Activated CD8-positive, alpha-beta T cell treated with anti-CD3 and anti-CD28 coated beads for 36 hours (primary cell): Measurements from ENCODE around the gene VWDE. TPM values are rescaled to one million over a fixed set of nuclear protein-coding genes. Genes with fewer than 3 reads are reported as not detected.

ENCODE experiments used
- ATAC-seq: fragments of 200-7000 bp; cut with Tn5 transposase; one replicate; pipeline ENCODE4 v1.10.0; 2021; ENCODE audit warnings: mild to moderate bottlenecking, moderate library complexity
- CTCF ChIA-PET: fragments of 350-600 bp; sonication (Branson Sonifier 250); formaldehyde crosslinking; loops from one replicate; lab custom pipeline; 2021; ENCODE audit warnings: antibody characterized with exemption; lab: Charles Lee
- POLR2A ChIA-PET: fragments of 350-600 bp; sonication (Branson Sonifier 250); formaldehyde crosslinking; loops from one replicate; lab custom pipeline; 2021; ENCODE audit warnings: antibody characterized with exemption; lab: Charles Lee
- DNase-seq: peaks from one replicate; pipeline ENCODE4 v3.0.0-alpha.2; 2020
- H3K27ac Mint-ChIP-seq: one replicate; pipeline ENCODE4 v1.8.0; 2021; ENCODE audit warnings: mild to moderate bottlenecking, mixed read lengths
- H3K27me3 Mint-ChIP-seq: one replicate; pipeline ENCODE4 v1.8.0; 2021; ENCODE audit warnings: mixed read lengths
- H3K36me3 Mint-ChIP-seq: one replicate; pipeline ENCODE4 v1.8.0; 2021; ENCODE audit warnings: low read depth, mixed read lengths
- H3K4me1 Mint-ChIP-seq: one replicate; pipeline ENCODE4 v1.8.0; 2021; ENCODE audit warnings: low read depth, mixed read lengths
- H3K4me3 Mint-ChIP-seq: one replicate; pipeline ENCODE4 v1.8.0; 2021; ENCODE audit warnings: mild to moderate bottlenecking, moderate library complexity, mixed read lengths
- H3K9me3 Mint-ChIP-seq: one replicate; pipeline ENCODE4 v1.8.0; 2021; ENCODE audit warnings: mixed read lengths
- intact Hi-C: fragments of 100-400 bp; cut with micrococcal nuclease; formaldehyde crosslinking; loops from one replicate; pipeline ENCODE4 v1.10.0; 2022
- total RNA-seq, 2 experiments: library from RNA; stranded (reverse); gene quantifications; one replicate each; pipeline ENCODE4 v1.2.3, GENCODE V29; 2021
- TF ChIP-seq, protein P1 (sequence below): fragments of 200-600 bp; IDR thresholded peaks from one replicate; pipeline ENCODE4 v1.8.0; 2022; ENCODE audit warnings: antibody characterized with exemption, mild to moderate bottlenecking

The VWDE gene
- total RNA-seq, 2 experiments from 2014 or later, result 1.4 to 1.7 TPM

DNA sequence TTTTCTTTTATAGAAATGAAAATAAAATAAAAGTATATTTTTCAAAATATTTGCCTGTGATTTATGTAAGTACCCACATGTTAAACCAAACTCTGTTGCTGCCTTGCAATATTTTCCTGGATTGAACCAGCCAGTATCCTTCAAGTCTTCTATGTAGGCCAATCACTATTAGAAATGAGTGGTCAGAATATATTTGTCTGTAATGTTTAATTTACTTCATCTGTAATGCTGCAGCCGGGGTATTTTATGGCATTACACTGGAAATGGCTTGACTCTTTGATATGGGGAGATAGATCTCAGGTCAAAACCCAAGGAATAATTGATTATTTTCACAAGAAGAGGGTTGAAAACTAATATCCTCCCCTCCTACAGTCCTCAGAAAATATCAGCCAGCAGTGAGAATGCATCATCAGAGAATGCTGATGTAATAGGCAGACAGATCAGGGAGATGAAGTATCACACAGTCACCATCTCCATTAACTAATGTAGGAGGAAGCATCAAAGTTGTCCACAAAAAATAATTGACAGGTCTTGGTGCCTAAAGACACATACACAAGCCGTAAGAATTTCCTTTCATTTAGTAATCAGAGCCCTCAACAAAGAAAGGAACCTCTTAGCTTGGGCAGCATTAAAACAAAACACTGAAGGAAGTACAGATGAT is 82.5 kb downstream of the VWDE start:
- no peak for ATAC-seq
- POLR2A ChIA-PET, result no interaction called here
- Mint-ChIP-seq H3K36me3 (no peaks in the 10 kb centered on the region), H3K27me3 (no peaks in the 10 kb centered on the region), H3K27ac (no peak overlapping the region), H3K9me3 (no peaks in the 10 kb centered on the region), H3K4me1 (no peaks in the 10 kb centered on the region), H3K4me3 (no peak overlapping the region)
- TF ChIP-seq, protein P1, sequence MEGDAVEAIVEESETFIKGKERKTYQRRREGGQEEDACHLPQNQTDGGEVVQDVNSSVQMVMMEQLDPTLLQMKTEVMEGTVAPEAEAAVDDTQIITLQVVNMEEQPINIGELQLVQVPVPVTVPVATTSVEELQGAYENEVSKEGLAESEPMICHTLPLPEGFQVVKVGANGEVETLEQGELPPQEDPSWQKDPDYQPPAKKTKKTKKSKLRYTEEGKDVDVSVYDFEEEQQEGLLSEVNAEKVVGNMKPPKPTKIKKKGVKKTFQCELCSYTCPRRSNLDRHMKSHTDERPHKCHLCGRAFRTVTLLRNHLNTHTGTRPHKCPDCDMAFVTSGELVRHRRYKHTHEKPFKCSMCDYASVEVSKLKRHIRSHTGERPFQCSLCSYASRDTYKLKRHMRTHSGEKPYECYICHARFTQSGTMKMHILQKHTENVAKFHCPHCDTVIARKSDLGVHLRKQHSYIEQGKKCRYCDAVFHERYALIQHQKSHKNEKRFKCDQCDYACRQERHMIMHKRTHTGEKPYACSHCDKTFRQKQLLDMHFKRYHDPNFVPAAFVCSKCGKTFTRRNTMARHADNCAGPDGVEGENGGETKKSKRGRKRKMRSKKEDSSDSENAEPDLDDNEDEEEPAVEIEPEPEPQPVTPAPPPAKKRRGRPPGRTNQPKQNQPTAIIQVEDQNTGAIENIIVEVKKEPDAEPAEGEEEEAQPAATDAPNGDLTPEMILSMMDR, result no peak
- intact Hi-C loops, result loop anchor here (5.0 kb wide), 2 partner anchors 109 to 894 kb away; partner anchors contain the start of gene TMEM106B
- no peak for DNase-seq
- CTCF ChIA-PET, result interaction anchor here (0.7 to 2.7 kb wide), 5 partner anchors 24 to 257 kb away, joined by 3 to 23 read pairs (median 8); no protein-coding TSS in a partner anchor

DNA sequence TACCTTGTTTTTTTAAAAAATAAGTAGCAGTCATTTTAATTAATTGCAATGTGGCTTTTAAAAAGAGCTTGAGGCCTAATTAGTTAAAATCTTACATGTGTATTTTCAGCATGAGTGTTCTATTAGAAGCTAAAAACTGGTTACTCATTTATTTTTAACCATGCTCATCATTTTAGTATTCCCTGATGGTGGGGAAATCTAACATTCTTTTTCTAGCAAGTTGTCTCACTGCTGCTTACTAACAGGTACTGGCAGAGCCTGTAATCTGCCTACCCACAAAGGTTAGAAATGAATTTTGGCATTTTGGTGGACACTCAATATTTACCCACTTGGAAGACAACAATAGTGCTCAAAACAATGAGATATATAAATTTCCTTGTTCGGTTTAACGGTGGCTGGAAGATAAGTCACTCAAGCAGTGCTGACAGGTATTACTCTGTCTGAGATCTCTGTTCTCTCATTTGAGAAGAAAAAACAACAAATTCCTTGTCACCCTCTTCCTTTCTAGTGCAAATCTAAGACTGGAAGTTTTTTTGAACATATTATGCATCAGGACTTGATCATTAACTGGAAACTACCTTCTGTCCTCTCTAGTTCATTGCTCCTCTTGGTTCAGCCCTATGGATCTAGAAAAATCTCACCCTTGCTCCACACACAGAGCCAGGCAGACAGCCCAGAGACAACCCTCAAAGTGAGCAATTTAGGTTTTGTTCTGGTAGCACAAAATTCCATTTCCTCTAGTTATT is 83.3 kb downstream of the VWDE start:
- intact Hi-C loops, result loop anchor here (5.0 kb wide), 2 partner anchors 108 to 893 kb away; partner anchors contain the start of gene TMEM106B
- H3K4me1 Mint-ChIP-seq, result no peaks in the 10 kb centered on the region
- POLR2A ChIA-PET, result interaction anchor here (1.0 kb wide), 1 partner anchor 110 kb away, joined by 3 read pairs; the partner anchor contains the start of gene TMEM106B
- no peaks in the 10 kb centered on the region for H3K27me3 Mint-ChIP-seq
- no peak overlapping the region for H3K4me3 Mint-ChIP-seq
- CTCF ChIA-PET, result interaction anchor here (0.9 to 1.7 kb wide), 3 partner anchors 201 to 258 kb away, joined by 3 to 4 read pairs (median 3); no protein-coding TSS in a partner anchor
- TF ChIP-seq, protein P1, result no peak
- ATAC-seq (no peak), DNase-seq (no peak)
- H3K36me3 Mint-ChIP-seq, result no peaks in the 10 kb centered on the region
- no peak overlapping the region for H3K27ac Mint-ChIP-seq
- no peaks in the 10 kb centered on the region for H3K9me3 Mint-ChIP-seq

GRCh38 chr7:12317675-12318074 is 86.0 kb downstream of the VWDE start:
- intact Hi-C loops, result no loop called here
- peaks cover 7% of the 10 kb centered on the region for H3K4me1 Mint-ChIP-seq
- no peaks in the 10 kb centered on the region for H3K36me3 Mint-ChIP-seq
- TF ChIP-seq, protein P1, result no peak
- no peaks in the 10 kb centered on the region for H3K9me3 Mint-ChIP-seq
- ATAC-seq, result no peak
- POLR2A ChIA-PET, result no interaction called here
- no peaks in the 10 kb centered on the region for H3K27me3 Mint-ChIP-seq
- CTCF ChIA-PET, result interaction anchor here (1.8 kb wide), 1 partner anchor 249 kb away, joined by 10 read pairs; no protein-coding TSS in a partner anchor
- no peak overlapping the region for H3K4me3 Mint-ChIP-seq
- H3K27ac Mint-ChIP-seq, result no peak overlapping the region
- no peak for DNase-seq

- H3K36me3 Mint-ChIP-seq, result no peaks in the 10 kb centered on the region
- TF ChIP-seq, protein P1, result no peak
- H3K4me1 Mint-ChIP-seq, result peaks cover 7% of the 10 kb centered on the region
- ATAC-seq (no peak), DNase-seq (no peak)
- no peak overlapping the region for H3K27ac Mint-ChIP-seq
- CTCF ChIA-PET, result interaction anchor here (1.8 kb wide), 1 partner anchor 248 kb away, joined by 10 read pairs; no protein-coding TSS in a partner anchor
- intact Hi-C loops, result no loop called here
- peaks cover 2% of the 10 kb centered on the region for H3K27me3 Mint-ChIP-seq
- H3K4me3 Mint-ChIP-seq, result no peak overlapping the region
- POLR2A ChIA-PET, result no interaction called here
- no peaks in the 10 kb centered on the region for H3K9me3 Mint-ChIP-seq
Observed at GRCh38 chr7:12316925-12317324, 86.7 kb downstream of the VWDE start.
